ENCODE data around the gene PRKAG2.
A peak's percentile ranks its signal among the peaks of the same experiment; 100 is the strongest.

The PRKAG2 gene

GRCh38 chr7:151708610-151709009, 168.3 kb downstream of the PRKAG2 start:
- TF ChIP-seq CTCF (IDR thresholded peaks at IDR 0.05; ENCODE audit: low read depth, low read length): no peak

GRCh38 chr7:151707757-151708156, 169.2 kb downstream of the PRKAG2 start:
- no peak for TF ChIP-seq CTCF (IDR thresholded peaks at IDR 0.05; ENCODE audit: low read depth, low read length)
- no peak overlapping the region for H3K4me3 ChIP-seq (ENCODE audit: low read depth, low read length)

More at GRCh38 chr7:151708610-151709009, 168.3 kb downstream of the PRKAG2 start:
- H3K4me3 ChIP-seq (ENCODE audit: low read depth, low read length): no peak overlapping the region

GRCh38 chr7:151707105-151707469, 169.8 kb downstream of the PRKAG2 start:
- H3K4me3 ChIP-seq (ENCODE audit: low read depth, low read length): no peak overlapping the region
- TF ChIP-seq CTCF (IDR thresholded peaks at IDR 0.05; ENCODE audit: low read depth, low read length): no peak

GRCh38 chr7:151706277-151707104, 170.4 kb downstream of the PRKAG2 start:
- no peak for TF ChIP-seq CTCF (IDR thresholded peaks at IDR 0.05; ENCODE audit: low read depth, low read length)
- no peak overlapping the region for H3K4me3 ChIP-seq (ENCODE audit: low read depth, low read length)

GRCh38 chr7:151705636-151706276, 171.2 kb downstream of the PRKAG2 start:
- no peak overlapping the region for H3K4me3 ChIP-seq (ENCODE audit: low read depth, low read length)
- TF ChIP-seq CTCF (IDR thresholded peaks at IDR 0.05; ENCODE audit: low read depth, low read length): peak; percentile 27

GRCh38 chr7:151704960-151705635, 171.8 kb downstream of the PRKAG2 start:
- H3K4me3 ChIP-seq (ENCODE audit: low read depth, low read length): no peak overlapping the region
- TF ChIP-seq CTCF (IDR thresholded peaks at IDR 0.05; ENCODE audit: low read depth, low read length): no peak

All from WI38 (cell line).